Measurements from ENCODE around the gene LIN7B. TPM values are rescaled to one million over a fixed set of nuclear protein-coding genes. Genes with fewer than 3 reads are reported as not detected.

Gene LIN7B
- total RNA-seq, 1 experiment from 2014 or later, result 7.0 TPM

DNA sequence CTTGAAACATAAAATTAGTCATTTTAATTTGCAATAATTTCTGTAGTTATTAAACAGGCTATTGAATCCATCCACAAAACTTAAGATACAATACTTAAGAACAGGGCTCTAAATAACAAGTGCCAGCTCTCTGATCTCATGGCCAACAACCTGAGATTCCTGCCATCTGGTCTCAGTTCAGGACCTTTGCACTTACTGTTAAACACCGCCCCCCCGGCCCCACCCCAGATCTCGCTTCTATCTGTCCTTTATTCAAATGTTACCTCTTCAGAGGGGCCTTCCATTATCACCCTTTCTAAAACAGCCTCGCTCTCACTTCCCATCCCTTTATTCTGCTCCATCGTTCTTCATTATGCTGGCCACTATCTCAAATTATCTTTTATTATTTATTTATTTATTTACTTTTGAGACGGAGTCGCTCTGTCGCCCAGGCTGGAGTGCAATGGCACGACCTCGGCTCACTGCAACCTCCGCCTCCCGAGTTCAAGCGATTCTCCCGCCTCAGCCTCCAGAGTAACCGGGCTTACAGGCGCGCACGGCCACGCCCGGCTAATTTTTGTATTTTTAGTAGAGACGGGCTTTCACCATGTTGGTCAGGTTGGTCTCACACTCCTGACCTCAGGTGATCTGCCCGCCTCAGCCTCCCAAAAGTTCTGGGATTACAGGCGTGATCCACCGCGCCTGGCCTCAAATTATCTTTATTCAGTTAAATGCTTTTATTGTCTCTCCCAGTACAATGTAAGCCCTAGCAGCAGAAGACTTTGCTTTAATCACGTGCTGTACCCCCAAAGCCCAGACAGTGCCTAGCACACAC lies 29.8 kb upstream of the LIN7B start:
- no TSS peak for BruUV-seq (replicated peaks)
- Mint-ChIP-seq H3K4me1 (ENCODE audit: low read depth, unreplicated experiment) (peaks cover 30% of the 10 kb centered on the region), H3K4me3 (ENCODE audit: low read depth, unreplicated experiment) (peak overlapping the region; percentile 92), H3K27me3 (ENCODE audit: unreplicated experiment) (no peaks in the 10 kb centered on the region), H3K27ac (ENCODE audit: unreplicated experiment) (peak overlapping the region; percentile 93), H3K36me3 (ENCODE audit: insufficient read depth, unreplicated experiment) (peaks cover 49% of the 10 kb centered on the region), H3K9me3 (ENCODE audit: low read depth, unreplicated experiment) (no peaks in the 10 kb centered on the region)
- no peak for DNase-seq
- intact Hi-C loops (cut with micrococcal nuclease; ENCODE audit: unreplicated experiment), result no loop called here
- CTCF ChIA-PET, result no interaction called here
- TF ChIP-seq, protein P1, sequence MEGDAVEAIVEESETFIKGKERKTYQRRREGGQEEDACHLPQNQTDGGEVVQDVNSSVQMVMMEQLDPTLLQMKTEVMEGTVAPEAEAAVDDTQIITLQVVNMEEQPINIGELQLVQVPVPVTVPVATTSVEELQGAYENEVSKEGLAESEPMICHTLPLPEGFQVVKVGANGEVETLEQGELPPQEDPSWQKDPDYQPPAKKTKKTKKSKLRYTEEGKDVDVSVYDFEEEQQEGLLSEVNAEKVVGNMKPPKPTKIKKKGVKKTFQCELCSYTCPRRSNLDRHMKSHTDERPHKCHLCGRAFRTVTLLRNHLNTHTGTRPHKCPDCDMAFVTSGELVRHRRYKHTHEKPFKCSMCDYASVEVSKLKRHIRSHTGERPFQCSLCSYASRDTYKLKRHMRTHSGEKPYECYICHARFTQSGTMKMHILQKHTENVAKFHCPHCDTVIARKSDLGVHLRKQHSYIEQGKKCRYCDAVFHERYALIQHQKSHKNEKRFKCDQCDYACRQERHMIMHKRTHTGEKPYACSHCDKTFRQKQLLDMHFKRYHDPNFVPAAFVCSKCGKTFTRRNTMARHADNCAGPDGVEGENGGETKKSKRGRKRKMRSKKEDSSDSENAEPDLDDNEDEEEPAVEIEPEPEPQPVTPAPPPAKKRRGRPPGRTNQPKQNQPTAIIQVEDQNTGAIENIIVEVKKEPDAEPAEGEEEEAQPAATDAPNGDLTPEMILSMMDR (IDR thresholded peaks at IDR 0.05; ENCODE audit: unreplicated experiment), result no peak

DNA sequence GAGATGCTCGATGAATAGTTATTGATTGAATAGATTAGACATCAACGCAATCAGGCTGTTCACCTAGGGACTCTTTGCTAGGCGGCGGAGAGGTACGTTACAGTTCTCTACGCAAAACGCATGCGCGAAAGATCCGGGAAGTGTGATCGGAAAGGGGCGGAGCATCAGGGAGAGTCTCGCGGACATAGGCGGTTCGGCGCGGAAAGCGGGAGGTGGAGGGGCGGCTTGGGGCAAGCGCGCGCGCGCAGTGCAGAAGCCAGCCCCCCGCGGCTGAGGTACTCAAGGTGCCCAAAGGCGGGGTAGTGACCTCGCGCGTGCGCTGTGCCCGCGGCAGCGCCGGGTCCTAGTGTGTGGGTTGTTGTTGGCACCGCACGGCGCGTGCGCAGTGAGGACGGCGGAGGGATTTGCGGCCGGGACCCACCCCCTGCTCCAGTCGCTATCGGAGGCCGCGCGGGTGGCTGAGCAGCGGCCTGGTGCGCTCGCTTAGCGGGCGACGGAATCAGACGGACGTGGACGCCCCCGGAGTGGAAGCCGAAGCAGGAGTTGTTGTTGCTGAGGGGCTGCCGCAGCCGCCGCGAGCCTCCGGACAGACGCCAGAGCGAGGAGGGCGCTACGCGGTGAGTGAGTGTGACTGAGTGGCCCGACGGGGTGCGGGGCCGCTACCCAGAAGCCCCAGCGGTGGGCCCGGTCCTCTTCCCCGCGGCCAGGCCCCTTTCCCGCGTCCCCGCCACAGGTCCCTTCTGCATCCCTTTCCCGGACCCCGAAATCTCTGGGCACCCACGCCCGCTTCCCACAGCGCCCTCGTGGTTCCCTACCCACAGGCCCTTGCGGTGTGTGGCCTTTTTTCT lies 28.9 kb upstream of the LIN7B start, which contains the start of gene SNRNP70:
Gene SNRNP70 (plus strand): TSS at position 432 of the 848 bp plus-strand sequence. CDS start 964 bp downstream, outside the sequence.
- no peaks in the 10 kb centered on the region for H3K9me3 Mint-ChIP-seq (ENCODE audit: low read depth, unreplicated experiment)
- BruUV-seq (replicated peaks), result no TSS peak

DNA sequence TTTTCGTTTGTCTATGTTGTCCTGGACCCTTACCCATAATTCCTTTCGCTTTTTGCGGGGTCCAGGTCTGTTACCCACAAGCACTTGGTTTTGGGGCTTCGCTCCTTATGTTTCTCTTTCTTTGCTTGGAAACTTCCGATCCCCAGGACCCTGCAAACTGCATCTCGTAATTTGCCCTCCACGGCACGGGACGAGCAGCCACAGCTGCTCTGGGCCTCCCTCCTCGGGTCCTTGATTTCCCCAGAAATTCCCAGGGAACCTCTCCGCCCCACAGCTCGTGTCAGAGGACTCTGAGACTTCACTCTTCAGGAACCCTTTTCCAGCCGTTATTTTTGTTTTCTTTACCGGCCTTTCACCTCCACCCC lies 28.3 kb upstream of the LIN7B start:
- Mint-ChIP-seq H3K4me1 (ENCODE audit: low read depth, unreplicated experiment) (peaks cover 30% of the 10 kb centered on the region), H3K27ac (ENCODE audit: unreplicated experiment) (peak overlapping the region; percentile 93), H3K9me3 (ENCODE audit: low read depth, unreplicated experiment) (no peaks in the 10 kb centered on the region), H3K4me3 (ENCODE audit: low read depth, unreplicated experiment) (peak overlapping the region; percentile 92), H3K36me3 (ENCODE audit: insufficient read depth, unreplicated experiment) (peaks cover 63% of the 10 kb centered on the region), H3K27me3 (ENCODE audit: unreplicated experiment) (no peaks in the 10 kb centered on the region)
- intact Hi-C loops (cut with micrococcal nuclease; ENCODE audit: unreplicated experiment), result no loop called here
- BruUV-seq (replicated peaks), result no TSS peak
- CTCF ChIA-PET, result interaction anchor here (0.5 kb wide), 1 partner anchor 107 kb away, joined by 6 read pairs; no protein-coding TSS in a partner anchor
- no peak for DNase-seq
- TF ChIP-seq, protein P1 (IDR thresholded peaks at IDR 0.05; ENCODE audit: unreplicated experiment), result no peak

More for the DNA sequence above, 28.9 kb upstream of the LIN7B start, which contains the start of gene SNRNP70:
- intact Hi-C loops (cut with micrococcal nuclease; ENCODE audit: unreplicated experiment), result no loop called here
- H3K27ac Mint-ChIP-seq (ENCODE audit: unreplicated experiment), result peak within 1 kb of the TSS; percentile 93
- peaks cover 30% of the 10 kb centered on the region for H3K4me1 Mint-ChIP-seq (ENCODE audit: low read depth, unreplicated experiment)
- CTCF ChIA-PET, result no interaction called here
- TF ChIP-seq, protein P1 (IDR thresholded peaks at IDR 0.05; ENCODE audit: unreplicated experiment), result no peak
- H3K36me3 Mint-ChIP-seq (ENCODE audit: insufficient read depth, unreplicated experiment), result peaks cover 57% of the 10 kb centered on the region
- no peaks in the 10 kb centered on the region for H3K27me3 Mint-ChIP-seq (ENCODE audit: unreplicated experiment)
- DNase-seq, result peak; percentile 100
- H3K4me3 Mint-ChIP-seq (ENCODE audit: low read depth, unreplicated experiment), result peak within 1 kb of the TSS; percentile 92

DNA sequence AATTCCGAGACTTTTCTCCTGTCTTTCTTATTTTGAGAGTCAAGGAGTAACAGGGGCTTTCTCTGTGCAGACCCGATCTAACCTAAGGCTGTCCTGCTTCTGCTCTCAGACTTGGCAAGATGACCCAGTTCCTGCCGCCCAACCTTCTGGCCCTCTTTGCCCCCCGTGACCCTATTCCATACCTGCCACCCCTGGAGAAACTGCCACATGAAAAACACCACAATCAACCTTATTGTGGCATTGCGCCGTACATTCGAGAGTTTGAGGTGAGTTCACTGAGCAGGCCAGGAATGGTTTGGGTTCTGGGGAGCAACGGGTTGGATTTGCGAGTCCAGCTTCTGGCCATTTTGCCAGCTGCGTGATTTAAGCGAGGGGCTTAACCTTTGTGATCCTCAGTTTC lies 27.9 kb upstream of the LIN7B start:
- BruUV-seq (replicated peaks), result no TSS peak
- H3K9me3 Mint-ChIP-seq (ENCODE audit: low read depth, unreplicated experiment), result no peaks in the 10 kb centered on the region
- DNase-seq, result no peak
- no peaks in the 10 kb centered on the region for H3K27me3 Mint-ChIP-seq (ENCODE audit: unreplicated experiment)
- intact Hi-C loops (cut with micrococcal nuclease; ENCODE audit: unreplicated experiment), result no loop called here
- peaks cover 68% of the 10 kb centered on the region for H3K36me3 Mint-ChIP-seq (ENCODE audit: insufficient read depth, unreplicated experiment)
- CTCF ChIA-PET, result interaction anchor here (0.5 to 1.1 kb wide), 3 partner anchors 13 to 113 kb away, joined by 6 to 7 read pairs (median 6); no protein-coding TSS in a partner anchor
- peaks cover 30% of the 10 kb centered on the region for H3K4me1 Mint-ChIP-seq (ENCODE audit: low read depth, unreplicated experiment)
- TF ChIP-seq, protein P1 (IDR thresholded peaks at IDR 0.05; ENCODE audit: unreplicated experiment), result no peak
- H3K27ac Mint-ChIP-seq (ENCODE audit: unreplicated experiment), result peak overlapping the region; percentile 93
- peak overlapping the region; percentile 92 for H3K4me3 Mint-ChIP-seq (ENCODE audit: low read depth, unreplicated experiment)
